WERI-Rb-1 (cell line): ENCODE measurements around the gene PGS1.
A peak's percentile ranks its signal among the peaks of the same experiment; 100 is the strongest.

Experiments used
- DNase-seq: peaks from one replicate; pipeline ENCODE4 v3.0.0-alpha.2; 2020
- H3K27ac ChIP-seq: fragments of 250-450 bp; sonication (Bioruptor Pico); 2 replicates; pipeline ENCODE4 v1.5.1; 2020; ENCODE audit warnings: mild to moderate bottlenecking, moderate library complexity
- H3K27me3 ChIP-seq: fragments of 250-450 bp; sonication (Bioruptor Pico); 2 replicates; pipeline ENCODE4 v1.5.1; 2021; ENCODE audit warnings: mild to moderate bottlenecking, low read depth, moderate library complexity; ENCODE audit not compliant: insufficient read depth, severe bottlenecking
- H3K36me3 ChIP-seq: fragments of 250-450 bp; sonication (Bioruptor Pico); 2 replicates; pipeline ENCODE4 v1.5.1; 2020; ENCODE audit warnings: mild to moderate bottlenecking, moderate library complexity
- H3K4me3 ChIP-seq: 2 replicates; pipeline ENCODE4 v1.5.1; 2011; ENCODE audit warnings: low read depth, mild to moderate bottlenecking, control low read depth, low read length
- H3K9me3 ChIP-seq: fragments of 250-450 bp; sonication (Bioruptor Pico); 2 replicates; pipeline ENCODE4 v1.5.1; 2021; ENCODE audit warnings: mild to moderate bottlenecking, moderate library complexity; ENCODE audit not compliant: severe bottlenecking
- TF ChIP-seq, protein P1 (sequence below): IDR thresholded peaks from 2 replicates; pipeline ENCODE4 v1.5.1; 2011; ENCODE audit warnings: low read depth, mild to moderate bottlenecking, control low read depth, inconsistent platforms, low read length

Gene PGS1

DNA sequence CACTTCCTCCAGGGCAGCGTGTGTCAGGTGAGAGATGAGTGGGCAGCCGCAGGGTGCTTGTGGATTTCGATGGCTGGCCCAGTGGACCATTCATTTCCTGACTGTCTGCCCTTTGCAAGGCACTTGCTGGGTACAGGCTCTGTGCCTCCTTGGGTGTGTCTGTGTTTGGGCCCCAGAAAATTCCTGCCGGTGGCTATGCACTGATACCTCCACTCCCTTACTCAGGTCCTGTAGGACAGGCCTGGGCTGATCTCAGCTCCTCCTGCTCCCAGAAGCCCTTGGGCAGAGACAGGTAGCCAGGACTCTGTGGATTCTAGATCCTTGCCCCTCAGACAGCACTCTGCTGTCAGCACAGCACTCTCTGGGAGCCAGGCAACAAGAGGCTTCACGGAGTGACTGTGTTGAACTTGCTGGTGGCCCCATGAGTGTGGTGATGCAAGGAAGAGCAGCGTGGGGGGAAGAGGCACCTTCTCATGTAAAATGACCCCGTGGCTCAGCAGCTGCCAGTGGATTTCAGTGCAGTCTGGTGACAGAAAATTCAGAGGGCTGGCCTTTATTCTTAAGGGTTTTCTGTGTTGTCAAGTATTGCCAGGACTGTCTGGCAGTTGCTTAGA is 29.0 kb downstream of the PGS1 start:
- H3K27ac ChIP-seq: no peak overlapping the region
- H3K9me3 ChIP-seq: no peaks in the 10 kb centered on the region
- DNase-seq: no peak
- TF ChIP-seq, protein P1, sequence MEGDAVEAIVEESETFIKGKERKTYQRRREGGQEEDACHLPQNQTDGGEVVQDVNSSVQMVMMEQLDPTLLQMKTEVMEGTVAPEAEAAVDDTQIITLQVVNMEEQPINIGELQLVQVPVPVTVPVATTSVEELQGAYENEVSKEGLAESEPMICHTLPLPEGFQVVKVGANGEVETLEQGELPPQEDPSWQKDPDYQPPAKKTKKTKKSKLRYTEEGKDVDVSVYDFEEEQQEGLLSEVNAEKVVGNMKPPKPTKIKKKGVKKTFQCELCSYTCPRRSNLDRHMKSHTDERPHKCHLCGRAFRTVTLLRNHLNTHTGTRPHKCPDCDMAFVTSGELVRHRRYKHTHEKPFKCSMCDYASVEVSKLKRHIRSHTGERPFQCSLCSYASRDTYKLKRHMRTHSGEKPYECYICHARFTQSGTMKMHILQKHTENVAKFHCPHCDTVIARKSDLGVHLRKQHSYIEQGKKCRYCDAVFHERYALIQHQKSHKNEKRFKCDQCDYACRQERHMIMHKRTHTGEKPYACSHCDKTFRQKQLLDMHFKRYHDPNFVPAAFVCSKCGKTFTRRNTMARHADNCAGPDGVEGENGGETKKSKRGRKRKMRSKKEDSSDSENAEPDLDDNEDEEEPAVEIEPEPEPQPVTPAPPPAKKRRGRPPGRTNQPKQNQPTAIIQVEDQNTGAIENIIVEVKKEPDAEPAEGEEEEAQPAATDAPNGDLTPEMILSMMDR: no peak
- H3K4me3 ChIP-seq: no peak overlapping the region
- no peaks in the 10 kb centered on the region for H3K27me3 ChIP-seq
- H3K36me3 ChIP-seq: peaks cover 57% of the 10 kb centered on the region

DNA sequence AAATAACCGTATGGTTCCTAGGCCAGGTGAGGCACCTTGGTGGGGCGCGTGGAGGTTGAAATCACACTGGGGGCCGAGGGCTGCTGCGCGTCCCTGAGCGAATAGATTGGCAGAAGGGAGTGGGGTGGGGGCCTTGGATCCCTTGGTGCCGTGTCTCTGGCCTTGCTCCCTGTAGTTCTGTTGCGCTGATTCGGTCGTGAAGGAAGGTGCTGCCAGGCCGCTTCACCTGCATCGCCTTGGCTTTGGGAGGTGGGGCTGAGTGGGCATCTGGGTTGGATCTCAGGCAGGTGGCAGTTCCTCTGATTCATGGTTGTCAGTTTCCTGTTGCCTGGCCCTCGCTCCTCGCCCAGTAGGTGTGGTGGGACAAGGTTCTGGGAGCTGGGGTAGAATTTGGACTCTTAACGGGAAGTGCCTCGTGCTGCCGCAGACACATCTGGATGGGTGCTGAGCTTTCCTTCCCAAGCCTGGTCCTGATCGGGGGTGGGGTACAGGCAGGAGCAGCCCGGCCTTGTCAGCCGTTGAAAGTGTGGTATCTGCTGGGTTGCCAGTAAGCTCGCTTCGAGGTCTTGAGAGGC is 30.1 kb downstream of the PGS1 start:
- Histone ChIP-seq H3K4me3 (no peak overlapping the region), H3K27ac (peak overlapping the region; percentile 44), H3K27me3 (no peaks in the 10 kb centered on the region), H3K36me3 (peaks cover 51% of the 10 kb centered on the region), H3K9me3 (no peaks in the 10 kb centered on the region)
- TF ChIP-seq, protein P1: no peak
- DNase-seq: no peak

DNA sequence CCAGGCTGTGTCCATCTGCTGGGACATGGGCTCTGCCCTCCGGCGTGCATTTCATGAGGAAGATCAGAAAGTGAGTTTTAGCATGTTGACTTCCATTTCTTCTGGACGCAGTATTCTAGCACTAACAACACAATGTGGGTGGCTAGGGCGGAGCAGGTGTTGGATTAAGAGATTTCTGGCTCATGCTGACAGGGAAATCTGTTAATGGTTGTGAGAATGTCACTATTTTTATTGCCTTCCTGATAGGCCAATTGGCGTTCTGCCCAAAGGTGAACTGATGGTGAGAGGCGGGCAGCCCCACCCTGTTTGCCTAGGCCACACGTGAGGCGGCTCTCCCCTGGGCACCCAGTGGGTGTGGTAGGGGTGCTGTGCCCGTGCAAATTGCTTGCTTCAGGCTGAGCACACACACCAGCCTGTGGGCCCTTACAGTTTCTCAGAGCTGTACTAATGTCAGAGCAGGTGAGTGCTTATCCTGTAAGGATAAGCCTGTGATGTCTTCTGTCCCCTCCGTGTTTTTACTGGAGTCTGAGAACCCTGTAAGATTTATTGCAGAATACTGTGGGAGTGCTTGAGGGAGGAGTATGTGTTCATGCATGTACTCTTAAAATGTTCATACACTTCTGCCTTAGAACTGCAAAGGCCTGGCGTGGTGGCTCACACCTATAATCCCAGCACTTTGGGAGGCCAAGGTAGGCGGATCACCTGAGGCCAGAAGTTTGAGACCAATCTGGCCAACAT is 30.9 kb downstream of the PGS1 start:
- TF ChIP-seq, protein P1: no peak
- no peaks in the 10 kb centered on the region for H3K9me3 ChIP-seq
- H3K4me3 ChIP-seq: no peak overlapping the region; the same call in 1 of the 2 replicates
- H3K27ac ChIP-seq: peak overlapping the region; percentile 44
- H3K27me3 ChIP-seq: no peaks in the 10 kb centered on the region
- peaks cover 43% of the 10 kb centered on the region for H3K36me3 ChIP-seq
- DNase-seq: peak; percentile 66

DNA sequence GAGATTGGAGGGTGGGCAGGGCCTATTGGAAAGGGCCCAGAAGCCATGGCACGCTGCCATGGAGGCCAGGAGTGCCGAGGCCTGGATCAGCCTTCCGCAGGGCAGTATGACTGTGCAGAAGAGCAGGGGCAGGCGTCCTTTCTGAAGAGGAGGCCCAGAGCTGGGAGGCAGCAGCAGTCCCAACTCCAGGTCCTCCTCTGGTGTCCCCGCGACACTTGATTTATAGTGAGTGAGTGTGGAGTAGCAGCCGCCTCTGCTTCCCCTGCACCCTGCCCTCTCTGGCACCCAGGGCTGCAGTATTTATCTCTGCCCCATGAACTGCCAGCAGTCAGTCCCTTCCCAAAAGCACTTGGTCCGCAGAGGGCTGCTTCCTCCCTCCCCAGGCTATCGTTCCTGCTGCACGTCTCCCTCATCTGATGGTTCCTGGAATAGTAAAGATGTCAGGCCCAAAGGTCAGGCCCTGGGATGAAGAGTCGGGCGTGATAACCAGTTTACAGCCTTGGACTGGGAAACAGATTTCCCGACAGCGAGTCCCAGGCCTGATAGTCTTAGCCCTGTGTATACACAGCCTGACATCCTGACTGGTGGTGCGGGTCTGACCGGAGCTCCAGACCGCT is 32.9 kb downstream of the PGS1 start:
- Histone ChIP-seq H3K27ac (no peak overlapping the region), H3K9me3 (no peaks in the 10 kb centered on the region), H3K36me3 (peaks cover 42% of the 10 kb centered on the region), H3K27me3 (no peaks in the 10 kb centered on the region), H3K4me3 (no peak overlapping the region)
- TF ChIP-seq, protein P1: no peak
- DNase-seq: no peak

DNA sequence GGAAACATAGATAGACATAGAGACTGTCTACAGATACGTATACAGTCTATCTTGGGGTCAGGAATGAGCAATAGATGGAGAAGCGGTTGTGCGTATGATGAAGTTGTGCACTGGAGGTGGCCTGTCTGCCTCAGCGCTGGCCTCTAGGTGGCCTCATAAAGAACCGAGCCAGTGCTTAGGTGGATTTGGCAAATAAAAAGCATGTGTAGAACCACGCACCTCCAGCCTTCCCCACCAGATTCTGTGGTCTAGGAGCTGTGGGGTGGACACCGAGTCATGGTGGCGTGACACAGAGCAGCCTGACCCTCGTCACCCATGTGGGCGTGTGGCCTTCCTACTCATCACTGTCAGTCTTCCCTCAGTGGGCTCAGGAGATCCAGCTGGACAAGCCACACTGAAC is 34.0 kb downstream of the PGS1 start:
- no peak for DNase-seq

More for the DNA sequence above, 34.0 kb downstream of the PGS1 start:
- Histone ChIP-seq H3K9me3 (no peaks in the 10 kb centered on the region), H3K36me3 (peaks cover 40% of the 10 kb centered on the region), H3K27ac (no peak overlapping the region), H3K27me3 (no peaks in the 10 kb centered on the region), H3K4me3 (no peak overlapping the region)
- TF ChIP-seq, protein P1: peak; percentile 82
